Heart left ventricle (tissue), 16 donors: ENCODE measurements around the gene PBX1. TPM values are rescaled to one million over a fixed set of nuclear protein-coding genes. Genes with fewer than 3 reads are reported as not detected.

Experiments used
- ATAC-seq, 4 donors: fragments of 200-7000 bp; cut with Tn5 transposase; one replicate each; pipeline ENCODE4 v1.9.1; 2020 to 2022; ENCODE audit warnings: moderate library complexity in 4 of 4, mild to moderate bottlenecking in 3 of 4, moderate number of reproducible peaks in 1 of 4
- DNase-seq, 5 donors: peaks; one replicate each; pipeline ENCODE4 v3.0.0-alpha.2; 2020
- H3K27ac ChIP-seq, 12 donors: fragments of 200-600 bp; sonication (generic) in 4 of 12; one replicate each; pipeline versions ENCODE4 v1.5.0 to v1.8.0; 2016 to 2022; ENCODE audit warnings: mild to moderate bottlenecking in 2 of 12
- H3K27me3 ChIP-seq, 9 donors: fragments of 200-600 bp; sonication (generic) in 2 of 9; one replicate each; pipeline versions ENCODE4 v1.5.1 to v1.8.0; 2016 to 2022; ENCODE audit warnings: mild to moderate bottlenecking in 3 of 9
- H3K36me3 ChIP-seq, 9 donors: fragments of 200-600 bp; sonication (generic) in 2 of 9; one replicate each; pipeline versions ENCODE4 v1.5.0 to v1.8.0; 2018 to 2022; ENCODE audit warnings: mild to moderate bottlenecking in 2 of 9
- H3K4me1 ChIP-seq, 12 donors: fragments of 200-600 bp; sonication (generic) in 4 of 12; one replicate each; pipeline versions ENCODE4 v1.5.0 to v1.8.0; 2016 to 2022; ENCODE audit warnings: mild to moderate bottlenecking in 3 of 12
- H3K4me3 ChIP-seq, 12 donors: fragments of 200-600 bp; sonication (generic) in 4 of 12; one replicate each; pipeline versions ENCODE4 v1.5.0 to v1.8.0; 2017 to 2022; ENCODE audit warnings: mild to moderate bottlenecking in 9 of 12, moderate library complexity in 4 of 12
- H3K9me3 ChIP-seq, 12 donors: fragments of 200-600 bp; sonication (generic) in 4 of 12; one replicate each; pipeline versions ENCODE4 v1.5.0 to v1.8.0; 2016 to 2022; ENCODE audit warnings: mild to moderate bottlenecking in 1 of 12
- CTCF ChIP-seq, 12 donors: fragments of 200-600 bp; sonication (generic) in 4 of 12; IDR thresholded peaks; one replicate each; pipeline versions ENCODE4 v1.5.0 to v1.8.0; 2018 to 2022; ENCODE audit warnings: antibody characterized with exemption in 12 of 12, mild to moderate bottlenecking in 5 of 12
- POLR2A ChIP-seq, 2 donors: fragments of 450-650 bp; IDR thresholded peaks; one replicate each; pipeline ENCODE4 v1.6.1; 2017; ENCODE audit warnings: antibody characterized with exemption in 2 of 2, mild to moderate bottlenecking in 2 of 2, moderate library complexity in 2 of 2
- WGBS, 4 donors: extraction: QIAGEN DNeasy Blood & Tissue Kit in 2 of 4; methylation state at CpG; one replicate each; pipeline versions ENCODE4 v1.1.5 to v1.1.7; 2013 to 2018; 5-methylcytosine and 5-hydroxymethylcytosine counted together
- intact Hi-C, 10 donors: fragments of 100-400 bp; cut with DNase I; formaldehyde crosslinking; loops; one replicate each; pipeline versions ENCODE4 v1.11.1 to v1.14.2; 2022
- polyA plus RNA-seq, 2 donors: library from polyadenylated mRNA; stranded (reverse); fragments of 200-250 nt; gene quantifications; one replicate each; pipeline ENCODE4 v1.2.3, GENCODE V29; 2013
- total RNA-seq, 9 donors: library from RNA; depleted of rRNA in 2 of 9; stranded (reverse); fragments of >200 nt in 2 of 9; fragmentation: NEBNext Ultra II Directional in 3 of 9; extraction: Animal tissue kit (Norgen Biotek cat#: 25700) in 3 of 9; gene quantifications; one replicate each; pipeline versions ENCODE4 v1.1.0 to v1.2.4, GENCODE V29; 2016 to 2023
- donor health status: ischemic (EF 13 %, LVEDD 7.1; RV severe dilation, severe dysfunction).
- donor health status: healthy with polysubstance abuse.
- donor health status: DM: no; HTN: yes; CAD: no.
- donor health status: DM: no; HTN: no; CAD: no.
- donor health status: ischemic (EF 25% LVEDD 6.9; RV normal size, moderate dysfunction).
- donor health status: ischemic (EF 25% LVEDD 5.7; RV mildly dilated, moderate dysfunction).
- donor health status: healthy.
- donor health status: DM: yes; HTN: yes; CAD: no.
- donor health status: ischemic (EF 35%, LVEDD 5.7; RV mildly dilated, moderate dysfunction).
- donor health status: nonischemic (EF 11% LVEDD 7.7; RV severe dilation, severe dysfunction).
- donor health status: DM: yes; HTN: yes; CAD: no.
- donor health status: PGD.
- donor health status: ischemic (EF 29% LVEDD 5.4; RV normal size, mild dysfunction).
- donor health status: nonischemic (EF 23%, LVEDD 6.1; RV moderate dilation, normal function).

PBX1 gene
- total and polyA plus RNA-seq, 11 donors, result 15.2 to 78.2 (median 59.1) TPM

DNA sequence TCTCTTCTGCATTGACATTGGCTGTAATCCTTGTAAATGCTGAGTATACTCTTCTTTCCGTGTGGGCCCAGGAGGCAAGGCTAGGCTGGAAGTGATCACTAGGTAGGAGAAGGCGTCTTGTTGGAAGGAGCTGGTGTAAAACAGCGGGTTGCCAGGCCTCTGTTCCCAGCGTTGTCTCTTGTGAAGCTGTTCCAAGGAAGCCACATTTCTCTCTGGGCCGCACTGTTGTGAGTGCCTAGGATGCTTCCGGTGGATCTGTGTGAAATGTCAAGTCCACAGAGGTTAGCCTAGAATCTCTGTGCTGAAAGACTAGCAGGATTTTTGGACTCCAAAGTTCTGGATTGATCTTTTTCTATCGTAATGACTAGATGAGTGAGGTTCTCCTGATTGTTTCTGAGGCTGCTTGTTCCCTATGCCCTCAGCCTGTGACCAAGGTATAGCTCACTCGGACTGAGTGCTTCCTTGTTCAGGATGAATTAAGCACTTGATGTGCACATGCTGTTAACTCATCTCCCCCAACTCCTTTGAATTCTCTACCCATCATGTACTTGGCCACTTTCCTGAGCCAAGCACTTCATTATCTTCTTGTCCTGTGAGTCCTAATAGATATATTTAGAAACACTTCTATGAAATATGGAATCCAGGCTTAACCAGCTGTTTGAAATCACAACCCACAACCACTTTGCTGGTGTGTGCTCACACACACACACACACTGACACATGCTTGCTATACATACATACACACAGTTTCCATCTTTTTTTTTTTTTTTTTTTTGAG, 63.3 kb downstream of the PBX1 start:
- Histone ChIP-seq H3K4me1 (peaks cover 4 to 72% (median 38%) of the 10 kb centered on the region in 12 donors), H3K27ac (peak overlapping the region; percentile 56 to 89 (median 70)), H3K9me3 (no peaks in the 10 kb centered on the region), H3K4me3 (peak overlapping the region in 1 of 12 donors; percentile 2), H3K36me3 (peaks cover 0 to 12% (median 0%) of the 10 kb centered on the region in 9 donors), H3K27me3 (no peaks in the 10 kb centered on the region)
- 43 to 50% (median 49%) methylated on average over 6 to 8 of the region's 8 CpGs for WGBS, 4 donors
- peak in 1 of 5 donors; percentile 43 for DNase-seq
- intact Hi-C loops, result loop anchor here in 6 of 10 donors (5.0 to 10.0 kb wide), 4 partner anchors 160 to 180 kb away; no protein-coding TSS in a partner anchor
- ATAC-seq, result peak; percentile 81 to 87 (median 86)
- TF ChIP-seq CTCF (IDR thresholded peaks at IDR 0.05) (no peak), POLR2A (IDR thresholded peaks at IDR 0.05) (no peak)

GRCh38 chr1:164623805-164624204, 64.8 kb downstream of the PBX1 start:
- DNase-seq (no peak), ATAC-seq (no peak)
- Histone ChIP-seq H3K27ac (peak overlapping the region in 3 of 12 donors; percentile 69 to 80 (median 70)), H3K4me3 (no peak overlapping the region), H3K36me3 (peaks cover 0 to 18% (median 0%) of the 10 kb centered on the region in 9 donors), H3K4me1 (peaks cover 3 to 60% (median 30%) of the 10 kb centered on the region in 12 donors), H3K9me3 (no peaks in the 10 kb centered on the region), H3K27me3 (no peaks in the 10 kb centered on the region)
- WGBS, 4 donors, result 61 to 69% (median 63%) methylated on average over 1 of the region's 1 CpG
- no peak for TF ChIP-seq CTCF (IDR thresholded peaks at IDR 0.05)
- TF ChIP-seq POLR2A (IDR thresholded peaks at IDR 0.05), result no peak
- intact Hi-C loops, result loop anchor here in 6 of 10 donors (5.0 to 10.0 kb wide), 4 partner anchors 158 to 182 kb away; no protein-coding TSS in a partner anchor

DNA sequence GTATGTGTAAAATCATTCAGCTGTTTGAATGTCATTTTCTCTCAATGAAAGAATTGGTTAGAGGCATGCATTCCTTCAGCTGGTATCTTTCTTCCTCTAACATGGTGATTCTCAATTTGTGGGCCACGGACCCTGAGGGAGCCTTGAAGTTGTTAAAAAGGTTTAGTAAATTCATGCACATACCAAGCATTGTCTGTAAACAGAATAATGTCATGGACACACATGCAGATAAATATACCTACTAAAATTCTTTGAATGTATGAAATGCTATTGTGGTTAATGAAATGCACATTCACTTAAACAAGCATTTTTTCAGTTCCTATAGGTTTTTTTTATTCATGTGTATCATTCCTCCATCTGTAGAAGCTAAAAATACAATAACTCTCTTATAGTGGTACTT, 65.4 kb downstream of the PBX1 start:
- H3K4me1 ChIP-seq, result peaks cover 0 to 54% (median 26%) of the 10 kb centered on the region in 12 donors
- no peak for ATAC-seq
- TF ChIP-seq CTCF (IDR thresholded peaks at IDR 0.05) (no peak), POLR2A (IDR thresholded peaks at IDR 0.05) (no peak)
- no peak for DNase-seq
- H3K27me3 ChIP-seq, result no peaks in the 10 kb centered on the region
- H3K27ac ChIP-seq, result peak overlapping the region in 2 of 12 donors; percentile 6 to 70
- intact Hi-C loops, result loop anchor here in 6 of 10 donors (5.0 to 10.0 kb wide), 4 partner anchors 158 to 182 kb away; no protein-coding TSS in a partner anchor
- H3K4me3 ChIP-seq, result no peak overlapping the region
- WGBS, 4 donors, result 60 to 83% (median 79%) methylated on average over 1 of the region's 1 CpG
- no peaks in the 10 kb centered on the region for H3K9me3 ChIP-seq
- H3K36me3 ChIP-seq, result peaks cover 0 to 21% (median 0%) of the 10 kb centered on the region in 9 donors

GRCh38 chr1:164625004-164625617, 66.1 kb downstream of the PBX1 start:
- 71 to 81% (median 74%) methylated on average over 7 of the region's 7 CpGs for WGBS, 4 donors
- TF ChIP-seq POLR2A (IDR thresholded peaks at IDR 0.05) (no peak), CTCF (IDR thresholded peaks at IDR 0.05) (peak in 5 of 12 donors; percentile 11 to 43 (median 24))
- peaks cover 0 to 21% (median 0%) of the 10 kb centered on the region in 9 donors for H3K36me3 ChIP-seq
- DNase-seq (no peak), ATAC-seq (no peak)
- no peaks in the 10 kb centered on the region for H3K9me3 ChIP-seq
- H3K4me3 ChIP-seq, result no peak overlapping the region
- intact Hi-C loops, result loop anchor here in 1 of 10 donors (10.0 kb wide), 1 partner anchor 160 kb away; no protein-coding TSS in a partner anchor
- peaks cover 0 to 48% (median 24%) of the 10 kb centered on the region in 12 donors for H3K4me1 ChIP-seq
- peak overlapping the region in 1 of 12 donors; percentile 49 for H3K27ac ChIP-seq
- H3K27me3 ChIP-seq, result no peaks in the 10 kb centered on the region
